Hepatic stellate cell (primary cell): ENCODE data around the gene SNX33.
"Not testable (repeated sequence)": the region's sequence is repeated elsewhere in the genome, so short reads cannot be mapped to it uniquely, and the experiment has no call there.

ENCODE experiments used
- DNase-seq: peaks from one replicate; pipeline ENCODE4 v3.0.0; 2011; ENCODE audit warnings: low spot score

SNX33 gene

DNA sequence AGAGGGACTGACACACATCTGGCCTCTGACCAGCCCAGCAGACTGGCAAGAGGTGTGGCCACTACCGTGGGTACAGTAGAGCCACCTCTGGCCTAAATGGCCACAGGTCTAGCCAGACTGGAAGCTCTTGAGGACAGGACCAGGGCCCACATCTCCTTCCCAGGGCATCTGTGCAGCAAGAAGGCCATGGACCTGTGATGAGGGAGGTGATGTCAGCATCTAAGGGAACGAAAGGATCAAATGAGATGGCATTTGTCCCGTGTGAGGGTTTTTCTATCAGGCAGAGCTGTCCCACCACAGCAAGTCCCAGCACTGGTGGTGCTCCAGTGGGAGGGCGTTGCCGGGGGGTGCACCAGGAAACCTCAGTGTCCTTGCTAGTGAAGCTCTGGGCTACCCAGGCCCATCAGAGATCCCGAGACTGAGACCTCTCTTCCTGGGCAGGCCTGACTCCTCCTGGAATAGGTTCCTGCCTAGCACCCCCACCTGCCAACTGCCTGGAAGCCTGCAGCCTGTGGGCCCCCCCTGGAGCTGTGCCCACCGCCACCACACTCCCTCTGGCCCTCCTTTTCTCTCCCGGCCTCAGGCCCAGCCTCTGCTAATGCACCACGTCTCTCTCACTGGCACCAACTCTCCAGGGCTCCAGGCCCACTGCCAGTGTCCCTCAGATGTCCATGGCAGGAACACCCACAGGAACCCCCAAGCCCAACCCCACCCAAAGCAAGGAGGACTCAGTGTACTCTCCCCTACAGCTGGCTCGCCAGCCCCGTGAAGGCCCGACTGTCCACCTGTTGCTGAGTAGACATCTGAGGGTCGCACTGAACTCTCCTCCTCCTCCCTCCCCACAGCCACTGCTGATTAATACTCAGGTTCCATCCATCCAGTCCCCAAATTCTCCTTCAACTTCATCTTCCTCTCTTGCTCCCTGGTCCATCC lies 53.6 kb downstream of the SNX33 start:
- DNase-seq, result not testable (repeated sequence)

DNA sequence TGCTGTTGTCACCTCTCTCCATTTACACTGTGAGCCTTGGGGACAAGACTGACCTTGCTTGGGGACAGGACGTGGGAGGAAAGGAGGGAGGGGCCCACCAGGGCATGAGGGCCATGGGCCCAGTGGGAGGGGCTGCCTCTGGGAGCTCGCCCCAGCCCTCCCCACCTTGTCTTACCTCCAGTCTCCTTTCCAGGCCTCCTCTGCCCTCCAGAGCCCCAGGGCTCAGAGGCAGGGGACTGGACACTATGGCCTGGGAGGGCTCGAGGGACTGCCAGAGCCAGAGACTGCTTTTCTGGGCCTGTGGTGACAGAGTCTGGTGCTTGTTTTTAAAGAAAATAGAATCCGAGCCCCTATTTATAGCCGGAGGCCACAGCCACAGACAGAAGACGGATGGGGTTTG lies 54.7 kb downstream of the SNX33 start:
- no peak for DNase-seq

DNA sequence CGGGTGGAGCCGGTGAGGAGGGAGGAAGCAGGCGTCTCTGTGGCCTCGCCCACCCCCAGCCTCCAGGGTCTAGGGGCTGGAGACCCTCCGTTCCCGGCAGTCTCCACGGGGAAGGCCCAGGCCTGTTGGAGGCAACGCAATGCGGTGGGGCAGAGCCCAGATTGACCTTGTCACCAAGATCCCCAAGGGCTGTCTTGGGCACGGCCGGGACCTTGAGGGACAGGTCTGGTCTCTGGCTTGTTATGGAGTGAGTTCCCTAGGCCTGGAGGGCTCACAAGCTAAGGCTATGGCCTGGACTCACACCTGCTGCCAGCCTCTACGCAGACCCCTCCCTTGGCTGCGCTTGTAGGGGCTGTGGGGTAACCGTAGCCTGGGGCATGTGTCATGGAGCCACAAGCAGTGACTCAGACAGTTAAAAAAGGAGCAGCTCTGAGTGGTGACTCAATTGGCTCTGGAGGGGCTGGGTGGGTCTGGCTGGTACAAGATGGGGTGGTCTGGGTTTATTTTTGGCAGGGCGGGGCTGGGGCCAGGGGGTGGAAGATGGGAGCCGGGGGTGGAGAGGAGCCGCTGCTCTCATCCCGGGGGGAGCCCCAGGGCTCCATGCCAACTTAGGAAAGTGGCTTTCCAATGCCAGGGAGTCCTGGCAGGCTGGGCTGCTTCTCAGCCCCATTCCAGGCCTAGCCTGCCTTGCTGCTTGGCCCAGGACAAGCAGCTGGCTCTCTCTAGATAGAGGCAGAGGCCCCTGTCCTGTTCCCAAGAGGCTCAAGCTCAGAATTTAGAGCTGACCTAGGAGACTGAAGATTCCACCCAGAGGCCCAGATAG lies 55.9 kb downstream of the SNX33 start:
- not testable (repeated sequence) for DNase-seq

DNA sequence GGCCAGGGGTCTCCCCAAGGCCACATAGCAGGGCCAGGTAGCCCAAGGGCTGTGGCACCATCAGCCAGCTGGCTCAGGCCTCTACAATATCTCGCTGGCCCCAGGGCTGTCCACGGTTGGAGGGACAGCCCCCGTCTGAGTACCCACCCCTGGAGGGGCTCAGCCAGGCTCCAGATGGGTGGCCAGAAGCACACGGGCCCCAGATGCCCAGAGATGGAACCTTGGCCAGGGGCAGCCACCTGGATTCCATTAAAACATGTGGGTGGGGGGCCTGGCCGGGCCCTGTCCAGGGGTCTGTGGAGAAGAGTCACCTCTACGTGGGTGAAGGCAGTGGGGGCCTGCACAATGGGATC lies 56.5 kb downstream of the SNX33 start:
- no peak for DNase-seq

DNA sequence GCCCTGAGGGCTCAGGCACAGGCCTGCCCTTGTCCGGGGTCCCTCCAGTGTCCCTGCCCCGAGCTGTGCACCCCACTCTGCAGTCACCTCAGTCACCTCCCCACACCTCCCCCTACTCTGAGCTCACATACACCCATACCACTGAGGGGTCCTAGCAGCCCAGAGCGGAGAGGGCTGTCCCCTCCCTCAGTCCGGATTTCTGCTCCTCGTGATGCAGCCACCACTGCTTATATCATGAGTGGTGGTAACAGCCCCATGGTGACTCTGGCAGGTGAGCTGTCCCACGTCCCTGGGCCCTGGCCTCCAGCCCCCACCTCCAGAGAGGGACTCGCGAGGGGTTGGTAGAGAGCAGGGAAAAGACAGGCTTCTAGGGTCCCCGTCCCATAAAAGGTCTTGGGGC lies 56.9 kb downstream of the SNX33 start:
- DNase-seq, result no peak

DNA sequence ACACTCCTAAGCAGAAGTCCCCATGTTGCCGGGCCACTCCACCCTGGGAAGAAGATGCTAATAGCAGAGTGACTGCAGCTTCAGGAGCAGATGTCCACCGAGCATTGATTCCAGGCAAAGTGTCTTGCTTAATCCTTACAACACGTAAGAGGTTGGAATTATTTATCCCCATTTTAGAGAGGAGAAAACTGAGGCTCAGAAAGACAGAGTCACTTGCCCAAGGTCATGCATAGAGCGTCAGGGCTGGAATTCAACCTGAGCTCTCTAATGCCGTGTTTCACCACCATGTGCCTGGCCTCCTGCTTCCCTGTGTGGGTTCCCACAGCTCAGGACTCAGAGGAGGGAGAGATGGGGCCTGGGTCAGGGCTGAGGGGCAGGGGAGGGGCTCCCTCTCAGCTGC lies 57.7 kb downstream of the SNX33 start:
- DNase-seq, result not testable (repeated sequence)

DNA sequence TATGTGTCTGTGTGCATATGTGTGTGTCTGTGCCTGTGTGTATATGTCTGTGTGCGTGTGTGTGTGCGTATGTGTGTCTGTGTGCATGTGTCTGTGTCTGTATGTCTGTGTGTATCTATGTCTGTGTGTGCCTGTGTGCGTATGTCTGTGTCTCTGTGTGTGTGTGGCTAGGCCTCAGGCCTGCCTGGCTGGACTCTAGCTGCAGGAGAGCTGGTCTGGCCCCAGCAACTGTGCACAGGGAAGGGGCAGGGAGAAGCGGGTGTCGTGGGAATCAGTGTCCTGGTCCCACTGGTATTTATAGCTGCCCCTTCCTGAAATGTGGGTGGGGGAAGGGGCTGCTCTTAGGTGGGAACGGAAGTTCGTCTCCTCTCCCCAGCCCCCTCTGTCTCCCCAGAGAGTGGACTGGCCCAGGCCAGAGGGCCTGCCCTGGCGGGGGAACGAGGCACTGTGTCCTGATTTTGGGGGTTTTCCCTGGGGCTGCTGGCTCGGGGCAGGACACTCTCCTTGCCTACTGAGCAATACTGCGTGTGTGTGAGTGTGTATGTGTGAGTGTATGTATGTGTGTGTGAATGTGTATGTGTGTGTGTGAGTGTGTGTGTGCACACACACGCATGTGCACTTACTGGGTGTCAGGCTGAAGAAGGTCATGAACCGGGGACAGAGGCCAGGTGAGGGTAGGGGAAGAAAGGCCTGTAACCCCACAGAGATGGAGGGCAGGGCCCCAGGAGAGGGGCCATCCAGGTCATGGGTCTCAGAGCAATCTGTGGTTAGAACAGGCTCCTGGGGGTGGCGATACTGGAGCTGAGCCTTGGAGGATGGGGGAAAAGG lies 58.4 kb downstream of the SNX33 start:
- no peak for DNase-seq

DNA sequence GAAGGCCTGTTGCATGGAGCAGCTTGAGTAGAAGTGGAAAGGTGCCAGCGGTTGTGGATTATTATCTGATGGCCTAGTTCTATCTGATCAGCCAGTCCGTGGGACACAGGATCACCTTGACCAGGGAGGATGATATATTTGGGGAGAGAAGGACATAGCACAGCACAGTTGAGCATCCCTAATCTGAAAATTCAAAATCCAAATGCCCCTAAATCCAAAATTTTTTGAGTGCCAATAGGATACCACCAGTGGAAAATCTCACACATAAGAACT lies 58.9 kb downstream of the SNX33 start:
- DNase-seq, result no peak

DNA sequence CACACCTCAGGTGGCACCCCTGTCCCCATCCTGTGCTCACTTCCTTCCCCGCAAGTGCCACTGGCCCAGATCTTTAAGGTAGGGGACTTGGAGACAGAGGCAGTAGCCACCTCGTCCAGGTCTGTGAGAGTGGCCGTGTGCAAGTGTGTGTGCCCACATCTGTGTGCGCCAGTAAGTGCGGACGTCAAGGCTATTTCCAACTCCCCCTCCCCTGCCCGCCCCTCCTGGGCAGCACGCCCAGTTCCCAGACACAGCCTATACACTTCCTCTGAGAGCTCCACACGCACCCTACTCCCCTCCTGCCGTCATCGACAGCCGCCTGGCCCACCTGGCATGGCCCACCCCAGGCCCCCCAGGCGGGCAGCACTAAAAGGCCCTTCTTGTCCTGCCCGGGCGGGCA lies 61.7 kb downstream of the SNX33 start:
- DNase-seq, result not testable (repeated sequence)

DNA sequence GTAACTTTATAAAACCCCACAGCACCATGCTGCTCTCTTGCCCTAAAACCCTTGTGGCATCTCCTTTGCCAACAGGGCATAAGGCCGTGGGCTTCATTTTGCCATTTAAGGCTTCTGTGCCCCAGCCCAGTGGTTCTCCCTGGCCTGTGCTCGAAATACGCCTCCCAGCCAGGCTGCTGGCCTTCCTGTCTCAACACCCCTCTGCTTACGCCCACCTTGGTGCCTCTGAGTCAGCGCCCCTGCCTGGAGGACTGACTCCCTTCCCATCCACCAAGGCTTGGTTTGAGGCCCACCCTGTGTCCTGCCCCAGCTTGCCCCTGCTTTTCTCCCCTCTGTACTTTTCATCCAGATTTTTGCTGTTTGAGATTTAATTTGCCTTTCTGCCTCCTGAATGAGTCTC lies 63.2 kb downstream of the SNX33 start:
- not testable (repeated sequence) for DNase-seq

DNA sequence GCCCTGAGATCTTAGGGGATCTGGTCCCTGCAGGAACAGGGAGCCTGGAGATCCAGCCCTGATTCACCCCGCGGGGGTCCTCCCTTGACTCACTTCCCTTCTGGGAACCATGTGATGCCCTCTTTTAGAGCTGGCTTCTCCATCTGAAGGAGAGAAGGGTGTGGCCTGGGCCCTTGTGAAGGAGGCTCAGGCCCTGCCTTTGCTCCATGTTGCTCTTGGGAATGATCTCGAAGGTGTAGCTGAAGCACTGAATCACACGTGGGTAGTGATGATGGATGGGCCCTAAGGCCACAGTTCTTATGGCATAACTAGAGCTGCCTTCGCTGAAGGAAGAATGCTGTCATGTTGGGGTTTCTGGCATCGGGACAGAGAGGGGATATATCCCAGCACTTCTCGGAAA lies 63.8 kb downstream of the SNX33 start:
- not testable (repeated sequence) for DNase-seq
